Measurements from ENCODE around the gene DNPEP.

The DNPEP gene

DNA sequence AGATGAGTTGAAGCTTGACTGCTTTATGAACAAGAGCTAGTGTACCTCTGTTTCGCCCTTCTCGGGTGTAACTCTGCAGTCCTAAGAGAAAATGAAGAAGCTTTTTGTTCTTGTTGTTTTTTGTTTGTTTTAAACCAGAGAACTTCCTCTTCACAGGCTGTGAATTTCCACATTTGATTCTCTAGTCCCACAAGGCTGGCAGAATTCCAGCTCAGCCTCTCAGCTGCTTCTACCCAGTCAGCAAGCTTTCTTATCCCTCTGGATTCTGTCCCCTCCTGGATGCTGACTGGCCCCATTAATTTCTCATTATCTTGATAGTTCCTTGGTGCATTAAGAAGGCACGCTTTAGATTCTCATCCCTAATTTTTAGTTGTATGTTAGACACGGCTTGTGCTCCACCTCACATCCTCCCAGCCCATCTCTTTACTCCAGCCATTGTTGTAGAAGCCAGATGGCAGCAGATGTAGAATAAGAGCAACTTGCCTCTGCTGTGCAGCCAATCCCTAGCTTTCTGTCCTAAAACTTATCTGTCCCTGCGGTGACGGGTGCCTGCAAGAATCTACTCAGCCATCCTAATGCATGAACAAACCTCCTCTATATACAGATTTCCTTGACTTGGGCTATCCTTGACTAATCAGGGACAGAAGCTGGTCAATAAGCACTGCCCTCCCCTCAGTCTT lies 42.8 kb downstream of the DNPEP start:
- no peak overlapping the region for H3K4me3 Mint-ChIP-seq
- no peak for DNase-seq (ENCODE audit: low spot score)
- H3K27me3 Mint-ChIP-seq (ENCODE audit: low read depth), result peaks cover 10% of the 10 kb centered on the region
- no peaks in the 10 kb centered on the region for H3K4me1 Mint-ChIP-seq (ENCODE audit: low read depth)
- H3K9me3 Mint-ChIP-seq, result no peaks in the 10 kb centered on the region
- H3K36me3 Mint-ChIP-seq (ENCODE audit: low read depth), result no peaks in the 10 kb centered on the region
- H3K27ac Mint-ChIP-seq, result no peak overlapping the region

DNA sequence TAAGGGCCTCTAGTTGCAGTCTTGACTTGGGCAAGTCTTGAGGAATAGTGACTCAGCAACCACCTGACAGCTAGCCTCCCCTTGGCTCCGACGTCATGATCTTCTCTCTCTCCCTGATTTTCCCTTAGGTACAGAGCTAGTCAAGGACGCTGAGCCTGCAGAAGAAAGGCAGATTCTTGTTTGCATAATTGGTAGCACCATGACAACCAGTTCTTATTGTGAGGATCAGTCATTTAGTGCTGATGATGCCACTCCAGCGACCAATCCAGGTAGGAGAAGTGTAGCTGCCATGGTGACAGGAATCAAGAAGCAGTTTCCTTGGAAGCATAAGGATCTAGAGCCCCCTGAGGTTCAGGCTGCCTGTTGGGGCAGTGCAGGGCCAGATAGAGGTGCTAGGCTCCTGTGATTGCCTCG lies 52.3 kb downstream of the DNPEP start:
- Mint-ChIP-seq H3K27ac (no peak overlapping the region), H3K27me3 (ENCODE audit: low read depth) (peaks cover 42% of the 10 kb centered on the region), H3K9me3 (no peaks in the 10 kb centered on the region), H3K4me1 (ENCODE audit: low read depth) (no peaks in the 10 kb centered on the region), H3K4me3 (no peak overlapping the region), H3K36me3 (ENCODE audit: low read depth) (no peaks in the 10 kb centered on the region)
- DNase-seq (ENCODE audit: low spot score), result no peak

DNA sequence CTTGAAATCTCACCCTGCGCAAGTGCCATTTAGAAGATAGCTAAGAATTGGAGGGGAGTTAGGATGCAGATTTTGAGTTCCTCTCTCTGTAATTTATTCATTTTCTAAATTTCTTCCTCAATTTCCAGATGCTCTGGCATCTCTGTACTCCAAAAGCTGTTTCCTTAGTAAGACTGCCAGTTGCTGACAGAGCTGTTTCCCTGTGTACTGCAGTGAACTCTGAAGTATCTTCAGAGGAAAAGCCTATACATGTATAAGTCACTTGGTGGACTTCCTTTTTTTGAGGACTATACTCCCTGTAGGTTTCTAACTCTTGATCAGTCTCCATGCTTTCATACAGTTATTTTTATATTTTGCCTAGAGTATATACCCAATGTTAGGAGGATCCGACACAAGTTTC lies 53.6 kb downstream of the DNPEP start:
- Mint-ChIP-seq H3K4me1 (ENCODE audit: low read depth) (no peaks in the 10 kb centered on the region), H3K27me3 (ENCODE audit: low read depth) (peaks cover 40% of the 10 kb centered on the region), H3K36me3 (ENCODE audit: low read depth) (no peaks in the 10 kb centered on the region), H3K9me3 (no peaks in the 10 kb centered on the region), H3K4me3 (no peak overlapping the region), H3K27ac (no peak overlapping the region)
- DNase-seq (ENCODE audit: low spot score), result no peak

DNA sequence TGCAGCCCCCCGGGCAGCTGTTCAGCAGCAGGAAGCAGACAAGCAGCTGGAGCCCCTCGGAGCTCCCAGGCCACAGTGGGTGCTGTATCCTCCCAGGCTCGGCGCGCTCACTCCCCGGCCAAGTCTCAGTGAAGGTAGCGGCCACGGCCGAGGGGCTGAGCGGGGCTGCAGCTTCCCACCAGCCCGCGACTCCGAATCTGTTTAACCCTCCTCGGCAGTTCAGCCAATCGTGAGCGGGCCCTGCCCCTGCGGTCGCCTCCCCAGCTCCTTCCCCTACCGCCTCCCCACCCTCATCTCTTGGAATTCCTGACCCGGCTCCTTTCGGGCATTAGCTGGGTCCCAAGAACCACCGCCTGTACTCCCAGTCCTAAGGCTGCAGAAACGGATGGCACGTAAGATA lies 55.2 kb downstream of the DNPEP start, which contains the start of gene RESP18:
Gene RESP18, minus strand, starts transcription at position 203 of the 400 bp plus-strand sequence.
- no peak for DNase-seq (ENCODE audit: low spot score)
- Mint-ChIP-seq H3K27me3 (ENCODE audit: low read depth) (peaks cover 36% of the 10 kb centered on the region), H3K4me1 (ENCODE audit: low read depth) (no peaks in the 10 kb centered on the region), H3K36me3 (ENCODE audit: low read depth) (no peaks in the 10 kb centered on the region), H3K27ac (no peak within 1 kb of the TSS), H3K9me3 (no peaks in the 10 kb centered on the region), H3K4me3 (no peak within 1 kb of the TSS)

DNA sequence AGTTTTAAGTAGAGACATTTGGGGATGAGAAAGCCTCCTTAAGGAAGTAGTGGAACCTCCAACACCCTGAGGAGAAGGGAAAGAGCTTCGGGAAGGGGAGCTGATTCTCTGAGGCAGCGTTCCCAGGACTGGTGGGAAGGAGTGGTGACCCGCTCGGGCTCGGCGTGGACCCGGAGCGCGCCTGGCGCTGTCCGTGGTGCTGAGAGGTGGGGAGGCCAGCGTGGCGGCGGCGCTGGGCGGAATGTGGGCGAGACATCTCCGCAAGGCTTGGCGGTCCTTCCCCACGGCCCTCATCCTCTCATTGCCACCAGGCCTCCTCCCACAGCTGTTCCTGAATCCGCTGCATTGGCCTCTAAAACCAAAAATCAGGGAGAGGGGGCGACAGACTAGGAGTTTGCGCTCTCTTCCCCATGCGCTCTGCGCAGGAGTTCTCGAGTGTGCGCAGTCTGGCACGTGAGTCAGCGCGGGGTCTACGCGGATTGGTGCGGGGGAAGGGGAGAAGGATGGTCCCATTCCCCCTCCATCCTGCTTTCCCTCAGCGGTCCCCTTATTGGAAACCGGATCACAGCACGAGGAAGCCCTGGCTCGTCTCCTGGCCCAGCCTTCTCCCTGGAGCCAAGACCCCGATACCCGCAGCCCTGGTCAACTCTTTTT lies 56.0 kb downstream of the DNPEP start:
- H3K27ac Mint-ChIP-seq, result no peak overlapping the region
- H3K9me3 Mint-ChIP-seq, result no peaks in the 10 kb centered on the region
- H3K27me3 Mint-ChIP-seq (ENCODE audit: low read depth), result peaks cover 36% of the 10 kb centered on the region
- peak; percentile 7 for DNase-seq (ENCODE audit: low spot score)
- H3K4me3 Mint-ChIP-seq, result no peak overlapping the region
- H3K36me3 Mint-ChIP-seq (ENCODE audit: low read depth), result no peaks in the 10 kb centered on the region
- no peaks in the 10 kb centered on the region for H3K4me1 Mint-ChIP-seq (ENCODE audit: low read depth)

DNA sequence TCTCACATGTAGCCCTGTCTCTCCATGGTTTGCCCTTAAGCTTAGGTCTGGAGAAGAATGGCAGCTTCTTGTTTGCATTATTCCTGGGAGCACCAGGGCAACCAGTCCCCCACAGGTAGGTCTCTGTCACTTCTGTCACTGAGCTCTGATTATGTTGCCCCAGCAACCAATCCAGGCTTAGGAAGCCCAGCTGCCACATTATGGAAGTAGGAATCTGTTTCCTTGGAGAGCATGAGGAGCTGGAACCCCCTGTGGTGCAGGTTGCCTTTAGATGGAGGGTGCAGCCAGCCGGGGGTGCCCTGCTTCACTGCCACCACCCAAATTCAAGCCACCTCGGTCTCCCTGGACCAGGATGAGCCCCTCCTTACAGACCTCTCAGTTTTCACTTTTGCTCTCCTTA lies 60.0 kb downstream of the DNPEP start:
- no peak for DNase-seq (ENCODE audit: low spot score)
- no peak overlapping the region for H3K27ac Mint-ChIP-seq
- no peak overlapping the region for H3K4me3 Mint-ChIP-seq
- no peaks in the 10 kb centered on the region for H3K9me3 Mint-ChIP-seq
- H3K4me1 Mint-ChIP-seq (ENCODE audit: low read depth), result no peaks in the 10 kb centered on the region
- H3K27me3 Mint-ChIP-seq (ENCODE audit: low read depth), result peaks cover 32% of the 10 kb centered on the region
- no peaks in the 10 kb centered on the region for H3K36me3 Mint-ChIP-seq (ENCODE audit: low read depth)

DNA sequence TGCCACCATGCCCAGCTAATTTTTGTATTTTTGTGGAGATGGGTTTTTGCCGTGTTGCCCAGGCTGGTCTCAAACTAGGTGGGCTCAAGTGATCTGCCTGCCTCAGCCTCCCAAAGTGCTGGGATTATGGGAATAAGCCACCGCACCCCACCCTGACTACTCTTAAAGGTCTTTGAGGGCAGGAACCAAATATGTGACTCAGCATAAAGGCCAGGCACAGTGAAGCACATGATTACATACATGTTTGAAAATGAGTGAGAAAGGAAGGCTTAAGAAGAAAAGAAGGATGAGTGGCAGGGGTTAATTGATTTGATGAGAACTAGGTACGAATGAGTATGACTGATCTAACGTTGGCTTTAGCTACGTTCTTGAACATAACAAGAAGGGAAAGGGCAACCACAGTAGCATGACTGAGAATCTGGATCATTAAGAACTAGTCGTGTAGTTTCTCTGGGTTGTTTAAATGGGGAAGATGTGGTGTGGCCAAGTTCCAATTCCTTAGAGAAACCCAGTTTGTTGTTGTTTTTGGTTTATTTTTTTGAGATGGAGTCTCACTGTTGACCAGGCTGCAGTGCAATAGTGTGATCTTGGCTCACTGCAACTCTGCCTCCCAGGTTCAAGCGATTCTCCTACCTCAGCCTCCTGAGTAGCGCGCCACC lies 61.9 kb downstream of the DNPEP start:
- Mint-ChIP-seq H3K4me1 (ENCODE audit: low read depth) (no peaks in the 10 kb centered on the region), H3K27ac (no peak overlapping the region), H3K27me3 (ENCODE audit: low read depth) (peaks cover 20% of the 10 kb centered on the region), H3K36me3 (ENCODE audit: low read depth) (no peaks in the 10 kb centered on the region), H3K4me3 (no peak overlapping the region), H3K9me3 (no peaks in the 10 kb centered on the region)
- no peak for DNase-seq (ENCODE audit: low spot score)

DNA sequence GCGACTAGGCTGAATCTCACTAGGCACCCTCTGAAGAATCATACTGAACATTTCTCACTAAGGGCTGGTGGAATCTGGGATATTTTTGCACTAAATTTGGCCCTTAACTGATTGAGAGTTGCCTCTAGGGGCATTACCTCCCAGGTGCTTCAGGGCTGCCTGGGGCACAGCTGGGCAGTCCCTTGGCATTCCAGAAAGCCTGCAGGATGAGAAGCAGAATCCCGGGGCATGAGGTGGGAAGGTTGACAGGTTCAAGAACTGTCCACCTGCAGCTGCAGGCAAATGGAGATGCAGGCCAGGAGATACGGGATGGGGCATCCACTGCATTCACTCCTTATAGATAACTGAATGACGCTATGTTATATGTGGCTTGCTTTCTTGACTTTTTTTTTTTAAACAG lies 62.6 kb downstream of the DNPEP start:
- no peak overlapping the region for H3K27ac Mint-ChIP-seq
- no peak overlapping the region for H3K4me3 Mint-ChIP-seq
- H3K36me3 Mint-ChIP-seq (ENCODE audit: low read depth), result no peaks in the 10 kb centered on the region
- no peaks in the 10 kb centered on the region for H3K9me3 Mint-ChIP-seq
- no peak for DNase-seq (ENCODE audit: low spot score)
- H3K27me3 Mint-ChIP-seq (ENCODE audit: low read depth), result peaks cover 19% of the 10 kb centered on the region
- H3K4me1 Mint-ChIP-seq (ENCODE audit: low read depth), result no peaks in the 10 kb centered on the region

DNA sequence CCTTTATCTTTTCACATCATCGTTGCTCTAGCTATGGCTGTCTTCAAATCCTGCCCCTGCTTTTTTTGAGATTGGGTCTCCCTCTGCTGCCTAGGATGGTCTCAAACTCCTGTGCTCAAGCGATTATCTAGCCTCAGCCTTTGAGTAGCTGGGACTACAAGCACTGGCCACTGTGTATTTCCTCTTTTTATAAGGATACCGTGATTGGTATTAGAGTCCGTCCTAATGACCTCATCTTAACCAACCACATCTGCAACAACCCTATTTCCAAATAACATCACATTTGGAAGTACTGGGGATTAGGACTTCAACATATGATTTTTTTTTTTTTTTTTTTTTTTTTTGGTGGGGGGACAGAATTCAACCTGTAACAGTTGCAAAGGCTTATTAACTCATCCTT lies 64.3 kb downstream of the DNPEP start:
- Mint-ChIP-seq H3K27me3 (ENCODE audit: low read depth) (peaks cover 14% of the 10 kb centered on the region), H3K4me3 (no peak overlapping the region), H3K36me3 (ENCODE audit: low read depth) (no peaks in the 10 kb centered on the region), H3K27ac (no peak overlapping the region), H3K9me3 (no peaks in the 10 kb centered on the region), H3K4me1 (ENCODE audit: low read depth) (no peaks in the 10 kb centered on the region)
- no peak for DNase-seq (ENCODE audit: low spot score)

Measured in T-helper 2 cell treated with Interferon-gamma antibody and Interleukin-4, amounts not matched to agents 5 μg/mL and 100 μg/mL, for 36 hours (primary cell).